ENCODE data around the gene TAF1C. TPM values are rescaled to one million over a fixed set of nuclear protein-coding genes. Genes with fewer than 3 reads are reported as not detected.

Gene TAF1C
- total RNA-seq, 1 donor: 19.5 TPM

DNA sequence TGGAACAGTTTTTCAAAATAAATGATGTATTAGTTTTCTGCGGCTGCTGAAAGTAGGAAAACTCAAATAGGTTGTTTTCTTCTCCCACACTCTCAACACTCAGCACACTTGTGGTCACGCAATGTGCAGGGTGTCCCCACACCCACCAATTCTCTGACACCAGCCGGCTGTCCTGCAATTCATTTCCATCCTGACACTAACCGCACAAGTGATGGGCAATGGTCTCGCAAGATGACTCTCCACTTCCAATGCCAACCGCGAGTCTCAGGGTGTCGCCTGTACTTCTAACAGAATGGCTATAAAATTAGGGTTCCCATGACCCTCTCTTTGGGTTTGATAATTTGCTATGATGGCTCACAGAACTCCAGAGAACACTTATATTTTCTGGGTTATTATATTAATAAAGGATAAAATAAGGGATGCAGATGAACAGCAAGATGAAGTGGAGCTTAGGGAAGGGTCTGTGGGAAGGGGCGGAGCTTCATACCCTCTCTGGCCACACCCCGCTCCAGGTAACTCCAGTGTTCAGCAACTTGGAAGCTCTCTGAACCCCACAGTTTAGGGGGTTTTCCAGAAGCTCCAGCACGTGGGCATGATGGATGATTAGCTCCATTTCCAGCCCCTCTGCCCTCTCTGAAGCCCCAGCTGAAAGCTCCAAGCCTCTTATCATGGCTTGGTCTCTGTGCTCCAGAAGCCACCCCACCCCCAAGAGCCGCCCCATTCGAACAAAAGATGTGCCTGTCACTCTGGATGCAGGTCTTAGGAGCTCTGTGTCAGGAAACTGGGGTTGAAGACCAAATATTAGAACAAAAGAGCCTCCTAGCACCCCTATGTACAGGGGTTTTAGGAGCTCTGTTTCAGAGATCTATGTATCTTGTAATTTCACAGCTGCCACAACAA, 19.8 kb downstream of the TAF1C start:
- Histone ChIP-seq H3K4me3 (ENCODE audit: insufficient read depth, low read length) (no peak overlapping the region), H3K4me1 (ENCODE audit: insufficient read depth, low read length) (no peaks in the 10 kb centered on the region), H2AFZ (ENCODE audit: low read length) (no peak overlapping the region), H3K79me2 (ENCODE audit: insufficient read depth, low read length) (no peaks in the 10 kb centered on the region), H3K9me3 (ENCODE audit: low read depth, low read length) (no peaks in the 10 kb centered on the region), H3K36me3 (ENCODE audit: insufficient read depth, low read length) (no peaks in the 10 kb centered on the region), H3K4me2 (ENCODE audit: insufficient read depth, low read length) (no peak overlapping the region), H3K27ac (ENCODE audit: low read depth, low read length) (no peak overlapping the region), H4K20me1 (ENCODE audit: insufficient read depth, low read length) (no peaks in the 10 kb centered on the region), H3K27me3 (ENCODE audit: insufficient read depth, low read length) (peaks cover 35% of the 10 kb centered on the region)
- no peak for DNase-seq (ENCODE audit: insufficient read length, low spot score, missing footprints)
- TF ChIP-seq, protein P1, sequence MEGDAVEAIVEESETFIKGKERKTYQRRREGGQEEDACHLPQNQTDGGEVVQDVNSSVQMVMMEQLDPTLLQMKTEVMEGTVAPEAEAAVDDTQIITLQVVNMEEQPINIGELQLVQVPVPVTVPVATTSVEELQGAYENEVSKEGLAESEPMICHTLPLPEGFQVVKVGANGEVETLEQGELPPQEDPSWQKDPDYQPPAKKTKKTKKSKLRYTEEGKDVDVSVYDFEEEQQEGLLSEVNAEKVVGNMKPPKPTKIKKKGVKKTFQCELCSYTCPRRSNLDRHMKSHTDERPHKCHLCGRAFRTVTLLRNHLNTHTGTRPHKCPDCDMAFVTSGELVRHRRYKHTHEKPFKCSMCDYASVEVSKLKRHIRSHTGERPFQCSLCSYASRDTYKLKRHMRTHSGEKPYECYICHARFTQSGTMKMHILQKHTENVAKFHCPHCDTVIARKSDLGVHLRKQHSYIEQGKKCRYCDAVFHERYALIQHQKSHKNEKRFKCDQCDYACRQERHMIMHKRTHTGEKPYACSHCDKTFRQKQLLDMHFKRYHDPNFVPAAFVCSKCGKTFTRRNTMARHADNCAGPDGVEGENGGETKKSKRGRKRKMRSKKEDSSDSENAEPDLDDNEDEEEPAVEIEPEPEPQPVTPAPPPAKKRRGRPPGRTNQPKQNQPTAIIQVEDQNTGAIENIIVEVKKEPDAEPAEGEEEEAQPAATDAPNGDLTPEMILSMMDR (IDR thresholded peaks at IDR 0.05; ENCODE audit: extremely low read depth, low read depth, low read length): no peak

GRCh38 chr16:84165746-84166145, 21.1 kb downstream of the TAF1C start:
- H3K27ac ChIP-seq (ENCODE audit: low read depth, low read length): no peak overlapping the region
- no peaks in the 10 kb centered on the region for H4K20me1 ChIP-seq (ENCODE audit: insufficient read depth, low read length)
- H3K79me2 ChIP-seq (ENCODE audit: insufficient read depth, low read length): no peaks in the 10 kb centered on the region
- TF ChIP-seq, protein P1 (IDR thresholded peaks at IDR 0.05; ENCODE audit: extremely low read depth, low read depth, low read length): no peak
- H2AFZ ChIP-seq (ENCODE audit: low read length): no peak overlapping the region
- H3K27me3 ChIP-seq (ENCODE audit: insufficient read depth, low read length): peaks cover 42% of the 10 kb centered on the region
- no peak overlapping the region for H3K4me2 ChIP-seq (ENCODE audit: insufficient read depth, low read length)
- no peaks in the 10 kb centered on the region for H3K9me3 ChIP-seq (ENCODE audit: low read depth, low read length)
- H3K4me1 ChIP-seq (ENCODE audit: insufficient read depth, low read length): no peaks in the 10 kb centered on the region
- no peak for DNase-seq (ENCODE audit: insufficient read length, low spot score, missing footprints)
- no peaks in the 10 kb centered on the region for H3K36me3 ChIP-seq (ENCODE audit: insufficient read depth, low read length)
- no peak overlapping the region for H3K4me3 ChIP-seq (ENCODE audit: insufficient read depth, low read length)

DNA sequence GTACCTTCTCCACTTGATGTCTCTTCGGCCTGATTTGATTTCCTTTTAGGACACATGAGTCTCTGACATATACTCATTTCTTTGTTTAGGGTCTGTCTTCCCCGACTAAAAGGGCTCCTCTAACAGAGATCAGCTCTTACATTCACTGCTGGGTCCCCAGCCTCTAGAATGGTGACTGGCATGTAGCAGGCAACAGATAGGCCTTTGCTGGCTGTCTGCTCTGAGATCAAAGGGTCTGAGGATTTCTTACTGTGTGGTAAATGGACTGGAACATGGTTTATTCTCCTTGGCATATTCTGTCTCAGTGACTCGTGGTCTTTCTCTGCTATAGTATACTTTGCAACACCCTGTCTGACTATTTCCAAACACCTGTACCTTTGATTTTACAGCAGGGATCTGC, 25.1 kb downstream of the TAF1C start:
- Histone ChIP-seq H3K9me3 (ENCODE audit: low read depth, low read length) (no peaks in the 10 kb centered on the region), H2AFZ (ENCODE audit: low read length) (no peak overlapping the region), H3K27me3 (ENCODE audit: insufficient read depth, low read length) (peaks cover 51% of the 10 kb centered on the region), H3K79me2 (ENCODE audit: insufficient read depth, low read length) (no peaks in the 10 kb centered on the region), H4K20me1 (ENCODE audit: insufficient read depth, low read length) (no peaks in the 10 kb centered on the region), H3K36me3 (ENCODE audit: insufficient read depth, low read length) (no peaks in the 10 kb centered on the region), H3K27ac (ENCODE audit: low read depth, low read length) (no peak overlapping the region), H3K4me1 (ENCODE audit: insufficient read depth, low read length) (no peaks in the 10 kb centered on the region), H3K4me3 (ENCODE audit: insufficient read depth, low read length) (no peak overlapping the region), H3K4me2 (ENCODE audit: insufficient read depth, low read length) (no peak overlapping the region)
- TF ChIP-seq, protein P1 (IDR thresholded peaks at IDR 0.05; ENCODE audit: extremely low read depth, low read depth, low read length): no peak
- DNase-seq (ENCODE audit: insufficient read length, low spot score, missing footprints): no peak

DNA sequence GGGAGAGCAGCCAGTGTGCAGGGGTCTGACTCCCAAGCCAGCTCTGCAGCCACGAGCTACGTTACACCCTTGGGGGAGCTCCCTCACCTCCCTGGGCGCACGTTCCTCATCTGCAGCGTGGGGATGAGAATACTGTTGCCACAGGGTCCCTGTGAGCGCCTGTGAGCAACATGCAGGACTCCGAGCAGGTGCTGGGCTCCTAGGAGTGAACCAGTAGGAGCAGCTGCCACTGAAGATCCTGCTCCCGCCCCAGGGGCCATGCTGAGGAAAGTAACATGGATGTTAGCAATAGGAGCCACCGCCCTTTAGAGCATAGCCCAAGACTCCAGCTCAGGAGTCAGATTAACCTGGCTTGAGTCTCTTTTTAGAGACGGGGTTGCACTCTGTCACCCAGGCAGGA, 25.8 kb downstream of the TAF1C start:
- no peak overlapping the region for H3K4me3 ChIP-seq (ENCODE audit: insufficient read depth, low read length)
- H4K20me1 ChIP-seq (ENCODE audit: insufficient read depth, low read length): no peaks in the 10 kb centered on the region
- no peaks in the 10 kb centered on the region for H3K36me3 ChIP-seq (ENCODE audit: insufficient read depth, low read length)
- no peak overlapping the region for H3K27ac ChIP-seq (ENCODE audit: low read depth, low read length)
- H3K27me3 ChIP-seq (ENCODE audit: insufficient read depth, low read length): peaks cover 48% of the 10 kb centered on the region
- H3K4me1 ChIP-seq (ENCODE audit: insufficient read depth, low read length): no peaks in the 10 kb centered on the region
- no peak overlapping the region for H3K4me2 ChIP-seq (ENCODE audit: insufficient read depth, low read length)
- H3K79me2 ChIP-seq (ENCODE audit: insufficient read depth, low read length): no peaks in the 10 kb centered on the region
- no peak for DNase-seq (ENCODE audit: insufficient read length, low spot score, missing footprints)
- no peaks in the 10 kb centered on the region for H3K9me3 ChIP-seq (ENCODE audit: low read depth, low read length)
- H2AFZ ChIP-seq (ENCODE audit: low read length): no peak overlapping the region
- TF ChIP-seq, protein P1 (IDR thresholded peaks at IDR 0.05; ENCODE audit: extremely low read depth, low read depth, low read length): no peak

All from osteoblast (primary cell).